HL-60 (cell line): ENCODE data around the gene ZNF419.

ENCODE experiments used
- DNase-seq, 2 experiments: peaks; one replicate each; pipeline ENCODE4 v3.0.0-alpha.2; 2010 to 2020; ENCODE audit warnings: low read depth in 1 of 2, low spot score in 1 of 2
- H3K27ac ChIP-seq: fragments of 250-450 bp; sonication (Bioruptor Pico); replicated peaks from 2 replicates; pipeline ENCODE4 v1.5.1; 2020; ENCODE audit warnings: mild to moderate bottlenecking, moderate library complexity
- H3K27me3 ChIP-seq: fragments of 250-450 bp; sonication (Bioruptor Pico); 2 replicates; pipeline ENCODE4 v1.5.1; 2021; ENCODE audit warnings: mild to moderate bottlenecking, moderate library complexity; ENCODE audit not compliant: insufficient read depth, poor library complexity, severe bottlenecking
- H3K4me3 ChIP-seq: replicated peaks from 2 replicates; pipeline ENCODE4 v1.5.1; 2011; ENCODE audit warnings: mild to moderate bottlenecking, control low read depth, low read length; ENCODE audit not compliant: insufficient read depth
- GABPA ChIP-seq: IDR thresholded peaks from 2 replicates; pipeline ENCODE4 v1.6.1; 2012; ENCODE audit warnings: low read depth
- POLR2AphosphoS5 ChIP-seq: IDR thresholded peaks from 2 replicates; pipeline ENCODE4 v1.6.1; 2012; ENCODE audit warnings: low read depth
- SPI1 ChIP-seq: IDR thresholded peaks from 2 replicates; pipeline ENCODE4 v1.6.1; 2012; ENCODE audit warnings: low read depth, mild to moderate bottlenecking, borderline replicate concordance
- TF ChIP-seq, protein P1 (sequence below): IDR thresholded peaks from one replicate; pipeline ENCODE4 v1.5.1; 2011; ENCODE audit warnings: low read length, control low read depth, inconsistent platforms; ENCODE audit not compliant: insufficient read depth
- TF ChIP-seq, protein P2 (sequence below): IDR thresholded peaks from 2 replicates; pipeline ENCODE4 v1.6.1; 2012; ENCODE audit warnings: low read depth; ENCODE audit not compliant: insufficient replicate concordance

The ZNF419 gene

DNA sequence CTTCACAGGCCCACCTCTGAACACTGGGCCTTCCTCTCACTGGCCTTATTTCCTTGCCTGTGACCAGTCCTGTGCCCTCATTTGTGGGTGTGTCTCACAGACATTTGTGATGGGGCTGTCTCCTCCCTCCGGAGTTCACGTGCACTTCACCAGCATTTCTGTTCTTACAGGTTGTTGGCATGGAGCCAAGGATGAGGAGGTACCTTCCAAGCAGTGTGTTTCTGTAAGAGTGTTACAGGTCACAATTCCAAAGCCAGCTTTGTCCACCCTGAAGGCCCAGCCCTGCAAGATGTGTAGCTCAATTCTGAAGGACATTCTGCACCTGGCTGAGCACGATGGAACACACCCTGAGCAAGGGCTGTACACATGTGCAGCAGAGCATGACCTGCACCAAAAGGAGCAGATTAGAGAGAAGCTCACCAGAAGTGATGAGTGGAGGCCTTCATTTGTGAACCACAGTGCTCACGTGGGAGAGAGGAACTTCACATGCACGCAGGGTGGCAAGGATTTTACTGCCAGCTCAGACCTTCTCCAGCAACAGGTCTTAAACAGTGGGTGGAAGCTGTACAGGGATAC is 44.3 kb upstream of the ZNF419 start:
- TF ChIP-seq, protein P1, sequence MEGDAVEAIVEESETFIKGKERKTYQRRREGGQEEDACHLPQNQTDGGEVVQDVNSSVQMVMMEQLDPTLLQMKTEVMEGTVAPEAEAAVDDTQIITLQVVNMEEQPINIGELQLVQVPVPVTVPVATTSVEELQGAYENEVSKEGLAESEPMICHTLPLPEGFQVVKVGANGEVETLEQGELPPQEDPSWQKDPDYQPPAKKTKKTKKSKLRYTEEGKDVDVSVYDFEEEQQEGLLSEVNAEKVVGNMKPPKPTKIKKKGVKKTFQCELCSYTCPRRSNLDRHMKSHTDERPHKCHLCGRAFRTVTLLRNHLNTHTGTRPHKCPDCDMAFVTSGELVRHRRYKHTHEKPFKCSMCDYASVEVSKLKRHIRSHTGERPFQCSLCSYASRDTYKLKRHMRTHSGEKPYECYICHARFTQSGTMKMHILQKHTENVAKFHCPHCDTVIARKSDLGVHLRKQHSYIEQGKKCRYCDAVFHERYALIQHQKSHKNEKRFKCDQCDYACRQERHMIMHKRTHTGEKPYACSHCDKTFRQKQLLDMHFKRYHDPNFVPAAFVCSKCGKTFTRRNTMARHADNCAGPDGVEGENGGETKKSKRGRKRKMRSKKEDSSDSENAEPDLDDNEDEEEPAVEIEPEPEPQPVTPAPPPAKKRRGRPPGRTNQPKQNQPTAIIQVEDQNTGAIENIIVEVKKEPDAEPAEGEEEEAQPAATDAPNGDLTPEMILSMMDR = no peak
- TF ChIP-seq, protein P2, sequence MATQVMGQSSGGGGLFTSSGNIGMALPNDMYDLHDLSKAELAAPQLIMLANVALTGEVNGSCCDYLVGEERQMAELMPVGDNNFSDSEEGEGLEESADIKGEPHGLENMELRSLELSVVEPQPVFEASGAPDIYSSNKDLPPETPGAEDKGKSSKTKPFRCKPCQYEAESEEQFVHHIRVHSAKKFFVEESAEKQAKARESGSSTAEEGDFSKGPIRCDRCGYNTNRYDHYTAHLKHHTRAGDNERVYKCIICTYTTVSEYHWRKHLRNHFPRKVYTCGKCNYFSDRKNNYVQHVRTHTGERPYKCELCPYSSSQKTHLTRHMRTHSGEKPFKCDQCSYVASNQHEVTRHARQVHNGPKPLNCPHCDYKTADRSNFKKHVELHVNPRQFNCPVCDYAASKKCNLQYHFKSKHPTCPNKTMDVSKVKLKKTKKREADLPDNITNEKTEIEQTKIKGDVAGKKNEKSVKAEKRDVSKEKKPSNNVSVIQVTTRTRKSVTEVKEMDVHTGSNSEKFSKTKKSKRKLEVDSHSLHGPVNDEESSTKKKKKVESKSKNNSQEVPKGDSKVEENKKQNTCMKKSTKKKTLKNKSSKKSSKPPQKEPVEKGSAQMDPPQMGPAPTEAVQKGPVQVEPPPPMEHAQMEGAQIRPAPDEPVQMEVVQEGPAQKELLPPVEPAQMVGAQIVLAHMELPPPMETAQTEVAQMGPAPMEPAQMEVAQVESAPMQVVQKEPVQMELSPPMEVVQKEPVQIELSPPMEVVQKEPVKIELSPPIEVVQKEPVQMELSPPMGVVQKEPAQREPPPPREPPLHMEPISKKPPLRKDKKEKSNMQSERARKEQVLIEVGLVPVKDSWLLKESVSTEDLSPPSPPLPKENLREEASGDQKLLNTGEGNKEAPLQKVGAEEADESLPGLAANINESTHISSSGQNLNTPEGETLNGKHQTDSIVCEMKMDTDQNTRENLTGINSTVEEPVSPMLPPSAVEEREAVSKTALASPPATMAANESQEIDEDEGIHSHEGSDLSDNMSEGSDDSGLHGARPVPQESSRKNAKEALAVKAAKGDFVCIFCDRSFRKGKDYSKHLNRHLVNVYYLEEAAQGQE = no peak
- TF ChIP-seq POLR2AphosphoS5 (no peak), SPI1 (no peak), GABPA (no peak)
- Histone ChIP-seq H3K4me3 (no peak overlapping the region), H3K27me3 (no peaks in the 10 kb centered on the region), H3K27ac (no peak overlapping the region)
- DNase-seq = no peak

DNA sequence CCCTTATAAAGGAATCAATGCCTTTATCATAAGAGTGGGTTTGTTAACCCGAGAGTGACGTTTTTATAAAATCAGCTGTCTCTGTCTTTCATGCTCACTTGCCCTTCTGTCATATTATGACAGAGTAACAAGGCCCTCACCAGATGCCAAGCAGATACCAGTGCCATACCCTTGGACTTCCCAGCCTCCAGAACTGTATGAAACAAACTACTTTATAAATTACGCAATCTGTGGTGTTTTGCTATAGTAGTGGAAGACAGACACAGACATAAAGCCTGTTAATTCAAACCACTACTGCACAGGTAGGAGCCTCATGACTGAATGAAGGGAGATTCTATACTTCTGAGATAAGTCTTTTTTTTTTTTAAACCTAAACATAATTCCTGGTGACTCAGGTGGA is 35.2 kb upstream of the ZNF419 start:
- Histone ChIP-seq H3K27me3 (no peaks in the 10 kb centered on the region), H3K4me3 (no peak overlapping the region), H3K27ac (no peak overlapping the region)
- DNase-seq = no peak
- TF ChIP-seq POLR2AphosphoS5 (no peak), SPI1 (no peak), GABPA (no peak)
- TF ChIP-seq, protein P2 = no peak
- TF ChIP-seq, protein P1 = no peak

DNA sequence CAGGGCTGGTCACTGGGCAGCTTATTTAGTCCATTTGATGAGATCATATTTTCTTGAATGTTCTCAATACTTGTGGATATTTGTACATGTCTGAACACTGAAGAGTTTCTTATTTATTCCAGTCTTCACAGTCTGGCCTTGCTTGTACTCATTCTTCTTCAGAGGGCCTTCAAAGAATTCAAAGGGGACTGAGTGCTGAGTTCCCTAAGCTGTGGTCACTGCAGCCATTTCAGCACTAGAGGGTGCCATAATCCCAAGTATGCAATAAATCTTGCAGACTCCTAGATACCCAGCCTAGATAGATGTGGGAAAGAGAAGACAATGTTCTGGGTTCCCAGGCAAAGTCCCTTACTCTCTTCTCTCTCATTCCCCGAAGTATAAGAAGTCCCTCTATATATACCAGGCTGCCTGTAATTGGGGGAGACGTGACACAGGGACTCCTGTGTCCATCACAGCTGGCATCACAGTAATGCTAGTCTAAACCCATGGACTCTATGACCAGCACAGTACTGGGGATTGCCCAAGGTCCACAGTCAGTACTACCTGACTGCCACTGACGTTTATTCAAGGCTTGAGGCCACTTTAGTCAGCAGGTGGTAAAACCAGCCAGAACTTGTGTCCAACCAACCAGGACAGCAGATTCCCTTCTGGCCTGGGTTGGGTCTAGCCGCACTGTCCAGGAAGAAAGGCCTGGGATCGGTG is 21.7 kb upstream of the ZNF419 start:
- peak; percentile 57 to 63 for DNase-seq
- H3K27me3 ChIP-seq = no peaks in the 10 kb centered on the region
- no peak overlapping the region for H3K27ac ChIP-seq
- no peak overlapping the region for H3K4me3 ChIP-seq
- TF ChIP-seq, protein P2 = no peak
- TF ChIP-seq, protein P1 = peak; percentile 75
